NCI-H345 treated with DMSO at 0.1 percent for 48 hours (cell line): ENCODE measurements around the gene PABPC3.

Experiments
- DNase-seq: peaks from one replicate; lab custom pipeline; 2025; ENCODE audit not compliant: unreplicated experiment; lab: John Stamatoyannopoulos, UW

The PABPC3 gene

GRCh38 chr13:25095851-25096453, at the start of gene PABPC3:
Gene PABPC3 (plus strand): TSS chr13:25096136. CDS start chr13:25096199, 63 bp downstream.
- DNase-seq, result no peak

DNA sequence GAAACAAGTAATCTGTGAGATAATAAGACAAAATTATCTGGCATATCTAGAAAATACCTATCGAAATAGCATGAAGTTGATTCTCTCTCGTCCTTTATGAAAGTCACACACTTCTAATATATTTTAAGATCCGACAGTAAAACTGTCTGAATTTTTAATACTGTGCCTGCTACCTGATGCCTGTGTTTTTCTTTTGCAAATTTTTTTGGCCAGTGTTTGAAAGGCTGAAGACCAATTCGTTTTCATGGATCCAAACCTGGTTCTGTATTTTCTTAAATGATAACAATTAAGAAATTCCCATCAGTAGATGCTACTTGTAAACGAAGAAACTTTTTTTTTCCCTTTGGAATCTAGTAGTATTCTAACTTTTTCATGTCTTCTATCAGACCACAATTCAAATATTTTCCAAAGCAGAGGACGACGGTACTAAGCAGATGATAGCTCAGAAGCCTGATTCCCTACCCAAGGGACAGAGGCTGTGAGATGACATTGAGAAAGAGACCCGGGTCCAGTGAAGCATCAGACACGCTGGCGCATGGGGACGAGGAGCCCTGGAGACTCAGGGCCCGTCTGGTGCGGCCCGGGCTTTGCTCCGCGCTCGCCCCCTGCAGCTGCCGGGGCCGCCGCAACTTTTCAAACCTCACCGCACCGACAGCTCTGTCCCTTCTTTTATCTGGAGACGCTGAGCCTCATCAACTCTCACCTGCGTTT, 49.5 kb upstream of the PABPC3 start:
- no peak for DNase-seq

DNA sequence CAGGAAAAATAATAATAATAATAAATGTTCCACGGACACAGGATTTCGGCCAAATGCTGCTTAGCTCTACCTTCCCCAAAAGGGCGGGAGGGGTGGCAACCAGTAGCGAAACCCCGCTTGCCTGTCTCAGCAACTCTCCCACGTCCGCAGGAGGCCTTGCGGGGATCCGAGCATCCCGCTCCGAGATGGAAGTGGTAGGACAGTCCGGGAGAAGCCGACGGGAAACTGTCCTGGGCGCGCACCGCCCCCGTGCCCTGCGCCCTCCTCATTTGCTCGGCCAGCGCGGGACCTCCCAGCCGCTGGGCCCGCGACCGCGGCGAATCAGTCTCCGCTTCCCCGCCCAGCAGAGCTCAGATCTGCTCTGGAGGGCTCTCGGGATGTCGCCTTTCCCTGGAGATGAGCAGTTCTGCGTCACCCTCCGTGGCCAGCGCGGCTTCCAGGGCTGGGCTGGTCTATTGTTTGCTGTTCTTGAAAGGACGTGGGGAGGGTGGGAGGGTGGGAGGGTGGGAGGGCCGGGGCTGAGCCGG, 48.9 kb upstream of the PABPC3 start:
- DNase-seq, result no peak

GRCh38 chr13:25051065-25051464, 44.9 kb upstream of the PABPC3 start:
- DNase-seq, result no peak

GRCh38 chr13:25059166-25059565, 36.8 kb upstream of the PABPC3 start:
- DNase-seq, result no peak

- DNase-seq, result no peak
Observed at GRCh38 chr13:25059958-25060357, 36.0 kb upstream of the PABPC3 start.

- no peak for DNase-seq
Observed at GRCh38 chr13:25062479-25062878, 33.5 kb upstream of the PABPC3 start.

- DNase-seq, result peak; percentile 19
Observed at GRCh38 chr13:25064396-25064795, 31.5 kb upstream of the PABPC3 start.

- no peak for DNase-seq
Observed at GRCh38 chr13:25065974-25066770, 29.8 kb upstream of the PABPC3 start.

DNA sequence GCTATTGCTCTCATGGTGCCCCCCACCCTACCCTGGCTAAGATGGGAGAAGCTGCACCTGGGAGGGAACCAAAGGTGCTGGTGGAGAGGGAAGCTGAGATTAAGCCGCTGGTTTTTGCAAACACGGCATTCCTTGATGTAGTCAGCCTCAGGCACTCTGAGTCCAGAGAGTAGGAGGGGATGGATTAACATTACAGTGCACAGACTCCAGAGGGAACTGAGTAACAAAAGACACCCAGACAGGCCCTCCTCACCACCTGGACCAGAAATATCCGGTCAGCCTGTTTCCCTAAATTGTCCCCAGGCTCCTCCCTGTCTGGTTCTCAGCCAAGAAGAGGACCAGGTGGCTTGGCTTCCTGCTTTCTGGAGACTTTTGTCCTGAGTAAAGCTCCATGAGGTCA, 28.9 kb upstream of the PABPC3 start:
- DNase-seq, result no peak

DNA sequence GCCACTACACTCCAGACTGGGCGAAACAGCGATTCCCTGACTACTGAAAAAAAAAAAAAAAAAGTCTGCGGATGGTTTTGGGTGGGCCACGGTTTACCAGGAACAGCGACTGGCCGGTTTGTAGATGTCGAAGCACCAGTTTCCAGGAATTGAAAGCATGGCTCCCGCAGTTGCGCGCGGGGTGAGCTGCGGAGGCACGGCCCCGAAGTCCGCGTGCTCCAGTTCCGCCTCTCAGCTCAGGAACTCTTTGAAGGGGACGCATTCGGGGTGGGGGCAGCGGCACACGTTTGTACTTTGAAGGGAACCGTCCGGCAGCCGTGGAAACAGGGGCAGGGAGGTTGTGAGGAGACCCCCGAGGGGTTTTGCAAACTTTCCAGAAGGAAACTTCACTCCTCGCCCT, 27.1 kb upstream of the PABPC3 start:
- no peak for DNase-seq

DNA sequence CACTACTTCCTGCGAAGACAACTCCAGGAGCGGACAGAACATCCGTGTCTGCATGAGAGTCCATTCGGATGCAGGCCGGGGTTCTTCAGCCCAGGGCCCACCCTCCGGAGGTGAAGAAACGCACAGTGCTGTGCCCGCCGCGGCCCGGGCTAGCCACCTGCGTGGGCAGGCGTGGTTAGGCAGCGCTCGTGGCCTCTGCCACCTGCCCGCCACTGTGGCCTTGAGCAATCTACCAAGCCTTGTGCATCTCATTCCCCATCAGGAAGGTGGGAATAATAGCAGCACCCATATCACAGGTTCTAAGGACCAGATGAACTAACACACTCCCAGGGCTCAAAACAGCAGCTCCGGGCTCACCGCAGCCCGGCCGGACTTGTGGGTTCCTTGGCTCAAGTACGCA, 26.7 kb upstream of the PABPC3 start:
- DNase-seq, result no peak

GRCh38 chr13:25069911-25070310, 26.0 kb upstream of the PABPC3 start:
- DNase-seq, result no peak

GRCh38 chr13:25080773-25081172, 15.2 kb upstream of the PABPC3 start:
- no peak for DNase-seq

DNA sequence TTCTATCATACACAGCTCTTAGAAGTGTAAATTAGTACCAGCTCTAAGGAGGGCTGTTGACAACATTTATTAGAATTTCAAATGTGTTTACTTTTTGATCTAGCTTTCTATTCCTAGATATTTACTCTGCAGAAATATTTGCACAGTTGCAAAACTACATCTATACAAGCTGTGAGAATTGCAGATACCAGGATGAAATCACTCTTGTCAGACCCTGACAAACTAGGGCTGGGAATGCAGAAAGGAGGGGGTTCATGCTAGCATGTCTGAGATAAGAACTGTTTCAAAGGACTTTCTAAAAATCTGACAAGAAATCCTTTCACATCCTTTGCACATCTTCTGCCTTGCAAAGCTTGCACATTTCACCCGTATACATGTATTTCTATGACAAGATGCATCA, 11.8 kb upstream of the PABPC3 start:
- no peak for DNase-seq

GRCh38 chr13:25085125-25085742, 10.7 kb upstream of the PABPC3 start:
- DNase-seq, result peak; percentile 5

DNA sequence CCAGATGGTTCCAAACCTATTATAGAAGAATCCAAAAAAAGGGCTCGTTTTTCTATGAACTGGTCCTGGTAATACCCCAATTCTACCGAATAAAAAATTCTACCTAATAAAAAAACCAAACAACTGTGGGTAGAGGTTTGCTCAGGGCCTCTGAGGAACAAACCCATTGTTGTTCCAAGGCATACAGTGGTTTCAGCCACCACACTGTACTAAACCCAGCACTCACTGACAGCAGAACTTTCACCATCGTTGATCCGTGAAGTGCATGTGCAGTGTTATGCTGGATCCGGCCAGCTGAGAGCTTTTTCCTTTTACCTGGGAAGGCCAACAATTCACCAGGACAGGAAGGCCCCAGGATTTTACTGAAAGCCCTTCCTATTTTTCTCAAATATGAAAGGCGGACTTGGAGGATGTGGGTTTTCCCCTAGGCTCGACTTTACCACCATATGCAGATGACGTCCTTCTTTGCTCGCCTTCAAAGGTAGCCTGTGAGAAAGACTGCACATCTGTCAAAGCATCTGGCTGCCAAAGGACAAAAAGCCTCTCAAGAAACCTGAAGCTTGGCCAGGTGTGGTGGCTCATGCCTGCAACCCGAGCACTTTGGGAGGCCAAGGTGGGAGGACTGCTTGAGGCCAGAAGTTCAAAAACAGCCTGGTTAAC, 7.2 kb upstream of the PABPC3 start:
- DNase-seq, result no peak

- DNase-seq, result no peak
Observed at GRCh38 chr13:25097426-25097825, 1.5 kb downstream of the PABPC3 start.

GRCh38 chr13:25103711-25104110, 7.8 kb downstream of the PABPC3 start:
- DNase-seq, result no peak

DNA sequence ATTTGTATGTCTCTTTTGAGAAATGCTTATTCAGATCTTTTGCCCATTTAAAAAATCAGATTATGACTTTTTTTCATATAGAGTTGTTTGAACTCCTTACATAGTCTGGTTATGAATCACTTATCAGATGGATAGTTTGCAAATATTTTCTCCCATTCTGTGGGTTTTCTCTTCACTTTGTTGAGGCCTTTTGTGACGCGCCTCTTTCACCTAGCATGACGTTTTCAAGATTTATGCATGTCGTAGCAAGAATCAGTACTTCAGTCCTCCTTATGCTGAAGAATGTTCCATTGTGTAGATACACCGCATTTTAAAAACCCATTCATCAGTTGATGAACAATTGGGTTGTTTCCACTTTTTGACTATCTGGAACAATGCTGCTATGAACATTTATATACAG, 13.4 kb downstream of the PABPC3 start:
- no peak for DNase-seq
